GM13977 (cell line): ENCODE measurements around the gene FMNL2.

Experiments
- DNase-seq: peaks from one replicate; pipeline ENCODE4 v3.0.0; 2012; ENCODE audit warnings: low spot score
- in situ Hi-C: fragments of 300-500 bp; cut with MboI; formaldehyde crosslinking; loops from one replicate; pipeline ENCODE4 v1.12.0; 2022; ENCODE audit warnings: low sequenced_read_pairs, low pct_unique_long_range_greater_than_20kb, mixed read lengths, inconsistent platforms; ENCODE audit not compliant: unreplicated experiment
- TF ChIP-seq, protein P1 (sequence below): IDR thresholded peaks from 2 replicates; pipeline ENCODE4 v1.5.1; 2012; ENCODE audit warnings: mild to moderate bottlenecking, control low read depth; ENCODE audit not compliant: insufficient read depth; ENCODE audit errors: extremely low read depth, missing control alignments

The FMNL2 gene

DNA sequence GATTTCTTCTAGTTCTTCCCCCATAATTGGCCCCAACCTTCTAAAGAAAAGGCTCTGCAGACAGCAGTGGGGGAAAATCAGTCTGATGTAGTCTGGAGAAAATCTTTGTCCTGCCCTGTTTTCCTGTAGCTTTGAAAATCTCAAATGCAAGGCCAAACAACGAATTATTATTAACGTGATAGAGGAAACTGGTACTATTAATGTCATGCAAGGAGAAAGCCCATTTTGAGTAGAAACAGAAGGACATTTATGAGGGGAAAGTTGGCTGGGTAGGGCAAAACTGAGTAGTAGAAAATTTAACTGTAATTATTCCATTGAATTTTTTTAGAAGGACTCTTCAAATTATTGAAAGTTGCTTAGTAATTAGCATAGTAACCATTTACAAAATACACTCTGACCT, 98.8 kb downstream of the FMNL2 start:
- TF ChIP-seq, protein P1, sequence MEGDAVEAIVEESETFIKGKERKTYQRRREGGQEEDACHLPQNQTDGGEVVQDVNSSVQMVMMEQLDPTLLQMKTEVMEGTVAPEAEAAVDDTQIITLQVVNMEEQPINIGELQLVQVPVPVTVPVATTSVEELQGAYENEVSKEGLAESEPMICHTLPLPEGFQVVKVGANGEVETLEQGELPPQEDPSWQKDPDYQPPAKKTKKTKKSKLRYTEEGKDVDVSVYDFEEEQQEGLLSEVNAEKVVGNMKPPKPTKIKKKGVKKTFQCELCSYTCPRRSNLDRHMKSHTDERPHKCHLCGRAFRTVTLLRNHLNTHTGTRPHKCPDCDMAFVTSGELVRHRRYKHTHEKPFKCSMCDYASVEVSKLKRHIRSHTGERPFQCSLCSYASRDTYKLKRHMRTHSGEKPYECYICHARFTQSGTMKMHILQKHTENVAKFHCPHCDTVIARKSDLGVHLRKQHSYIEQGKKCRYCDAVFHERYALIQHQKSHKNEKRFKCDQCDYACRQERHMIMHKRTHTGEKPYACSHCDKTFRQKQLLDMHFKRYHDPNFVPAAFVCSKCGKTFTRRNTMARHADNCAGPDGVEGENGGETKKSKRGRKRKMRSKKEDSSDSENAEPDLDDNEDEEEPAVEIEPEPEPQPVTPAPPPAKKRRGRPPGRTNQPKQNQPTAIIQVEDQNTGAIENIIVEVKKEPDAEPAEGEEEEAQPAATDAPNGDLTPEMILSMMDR: no peak
- in situ Hi-C loops: no loop called here
- DNase-seq: no peak

DNA sequence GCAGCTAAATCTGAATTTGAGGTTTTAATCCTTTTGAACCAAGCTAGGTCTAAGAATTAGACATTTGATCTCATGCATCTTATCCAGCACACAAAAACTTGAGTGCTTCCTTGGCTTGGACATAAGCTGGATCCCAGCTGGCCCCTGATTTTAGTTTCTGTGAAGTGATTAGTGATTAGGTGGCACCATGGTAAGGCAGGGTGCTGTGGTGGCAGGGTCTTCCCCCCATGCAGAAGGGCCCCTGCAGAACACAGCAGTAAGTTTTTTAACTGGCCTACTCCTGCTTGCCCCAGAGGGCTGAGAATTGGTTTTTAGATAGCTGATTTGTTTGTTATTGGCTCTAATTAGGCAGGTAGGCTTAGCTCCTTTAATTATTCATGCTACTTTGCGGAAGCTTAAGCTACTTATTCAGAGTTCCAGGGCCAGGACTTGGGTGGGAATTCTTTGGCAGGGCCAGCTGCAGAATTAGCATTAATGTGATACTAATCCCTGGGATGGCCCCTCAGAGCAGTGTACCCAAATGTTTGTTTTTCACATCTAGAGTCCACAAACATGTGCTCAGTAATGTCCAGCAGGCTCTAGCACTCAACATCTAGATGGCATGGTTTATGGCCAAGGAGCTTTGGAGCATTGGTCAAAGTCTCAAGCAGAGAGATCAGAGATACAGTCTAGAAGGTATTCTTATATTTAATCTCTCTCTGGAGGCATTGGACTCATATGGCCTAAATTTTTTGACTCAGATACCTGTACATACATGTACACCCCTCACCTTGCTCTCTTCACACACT, 99.6 kb downstream of the FMNL2 start:
- DNase-seq: no peak
- TF ChIP-seq, protein P1: no peak
- in situ Hi-C loops: no loop called here

DNA sequence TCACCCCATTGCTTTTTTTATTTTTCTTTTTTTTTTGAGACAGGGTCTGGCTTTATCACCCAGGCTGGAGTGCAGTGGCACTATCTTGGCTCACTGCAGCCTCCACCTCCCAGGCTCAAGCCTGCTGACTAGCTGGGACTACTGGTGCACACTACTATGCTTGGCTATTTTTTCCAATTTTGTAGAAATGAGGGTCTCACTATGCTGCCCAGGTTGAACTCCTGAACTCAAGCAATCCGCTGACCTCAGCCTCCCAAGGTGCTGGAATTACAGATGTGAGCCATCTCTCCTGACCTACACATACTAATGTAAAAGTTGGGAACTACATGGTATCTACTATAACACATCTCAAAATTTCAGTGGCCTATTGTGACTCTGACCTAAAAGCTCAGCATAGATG, 101.2 kb downstream of the FMNL2 start:
- DNase-seq: no peak
- TF ChIP-seq, protein P1: no peak
- in situ Hi-C loops: no loop called here

DNA sequence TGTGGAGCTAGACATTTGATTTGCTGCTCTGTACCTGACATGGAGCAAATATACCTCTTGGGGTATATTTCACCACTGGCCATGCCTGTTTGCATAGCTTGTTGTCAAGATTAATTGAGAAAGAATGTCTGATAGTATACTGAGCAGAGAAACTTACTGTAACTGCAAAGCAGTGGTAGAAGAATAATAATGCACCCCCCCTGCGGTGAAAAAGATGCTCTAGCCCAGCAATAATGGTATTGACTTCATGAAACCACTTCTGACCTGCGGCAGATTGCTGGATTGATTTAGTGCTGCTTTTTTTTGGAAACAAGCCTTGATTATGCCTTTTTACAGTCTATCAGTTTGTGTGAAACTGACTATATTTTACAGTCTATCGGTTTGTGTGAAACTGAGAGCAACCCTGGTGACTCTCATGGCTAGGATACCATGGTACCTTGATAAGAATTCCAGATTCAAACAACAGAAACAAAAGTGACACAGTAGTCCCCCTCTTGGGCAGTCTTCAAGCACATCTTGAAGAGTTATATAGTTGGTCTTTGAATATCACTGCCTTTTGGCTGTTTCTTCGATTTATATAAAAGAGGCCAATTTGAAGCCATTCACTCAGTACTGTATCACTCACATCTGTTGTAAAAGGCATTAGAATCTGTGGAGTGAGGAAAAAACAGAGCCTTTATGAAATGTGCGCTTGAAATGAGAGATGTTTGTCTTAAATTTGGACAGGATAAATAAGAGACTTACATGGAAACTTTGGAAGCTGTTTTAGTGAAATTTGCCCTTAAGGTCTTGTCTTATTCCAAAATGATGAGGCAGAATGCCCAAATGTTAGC, 102.5 kb downstream of the FMNL2 start:
- in situ Hi-C loops: no loop called here
- no peak for DNase-seq
- TF ChIP-seq, protein P1: no peak

DNA sequence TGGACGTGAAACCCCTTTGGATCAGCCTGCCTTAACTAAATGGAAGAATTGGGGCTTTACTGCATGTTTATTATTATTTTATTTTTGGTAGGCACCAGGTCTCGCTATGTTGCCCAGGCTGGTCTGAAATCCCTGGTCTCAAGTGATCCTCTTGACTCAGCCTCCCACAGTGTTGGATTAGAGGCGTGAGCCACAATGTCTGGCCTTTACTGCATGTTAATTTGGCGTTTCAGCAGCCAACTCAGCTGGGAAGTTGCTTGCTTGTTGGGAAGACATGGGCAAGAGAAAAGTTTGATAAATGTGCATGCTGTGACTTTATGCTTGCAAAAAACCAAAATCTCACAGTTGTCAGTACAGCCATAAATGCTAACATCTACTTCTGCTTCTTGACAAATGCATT, 105.1 kb downstream of the FMNL2 start:
- in situ Hi-C loops: no loop called here
- DNase-seq: no peak
- TF ChIP-seq, protein P1: no peak

DNA sequence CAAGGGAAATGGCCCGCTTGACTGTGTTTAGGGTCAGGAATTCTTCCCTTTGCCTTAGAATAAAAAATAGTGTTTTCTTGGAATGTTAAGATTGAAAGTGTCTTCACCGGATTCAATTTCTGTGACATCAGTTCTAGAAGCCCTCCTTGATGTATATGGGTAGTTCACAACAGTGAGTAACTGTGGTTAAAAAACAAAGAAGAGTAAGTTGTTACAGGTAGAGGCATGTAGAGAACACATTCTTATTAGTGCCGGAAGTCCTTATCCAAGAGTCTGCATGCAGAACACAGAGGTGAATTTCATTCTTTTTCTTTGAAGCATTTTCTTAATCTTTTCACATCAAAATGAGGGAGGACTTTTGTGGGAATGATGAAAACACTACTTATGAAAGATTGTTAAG, 105.5 kb downstream of the FMNL2 start:
- TF ChIP-seq, protein P1: no peak
- in situ Hi-C loops: no loop called here
- DNase-seq: no peak
